ENCODE data around the gene MEOX1. TPM values are rescaled to one million over a fixed set of nuclear protein-coding genes. Genes with fewer than 3 reads are reported as not detected.

Gene MEOX1
- total and polyA plus RNA-seq, 7 donors = 0.23 to 5.3 (median 2.9) TPM

- 87 to 90% methylated on average over 8 of the region's 8 CpGs for WGBS, 2 donors
Measured at GRCh38 chr17:43618276-43618675, 43.4 kb downstream of the MEOX1 start.

GRCh38 chr17:43616852-43617251 is 44.9 kb downstream of the MEOX1 start:
- no peak for DNase-seq
- intact Hi-C loops (cut with DNase I) = no loop called here
- Histone ChIP-seq H3K27me3 (peaks cover 0 to under 1% (median 0%) of the 10 kb centered on the region in 3 donors), H3K4me1 (peaks cover 0 to 46% (median 27%) of the 10 kb centered on the region in 4 donors), H3K36me3 (no peaks in the 10 kb centered on the region), H3K27ac (no peak overlapping the region), H3K4me3 (no peak overlapping the region), H3K9me3 (no peaks in the 10 kb centered on the region)
- 24 to 78% methylated on average over 5 of the region's 5 CpGs for WGBS, 2 donors
- no peak for TF ChIP-seq EP300 (IDR thresholded peaks at IDR 0.05)
- no peak for TF ChIP-seq CTCF (IDR thresholded peaks at IDR 0.05)
- TF ChIP-seq POLR2AphosphoS5 (IDR thresholded peaks at IDR 0.05) = no peak
- TF ChIP-seq POLR2A (IDR thresholded peaks at IDR 0.05) = no peak

More at GRCh38 chr17:43618276-43618675, 43.4 kb downstream of the MEOX1 start:
- Histone ChIP-seq H3K9me3 (no peaks in the 10 kb centered on the region), H3K4me1 (peaks cover 0 to 38% (median 27%) of the 10 kb centered on the region in 4 donors), H3K36me3 (no peaks in the 10 kb centered on the region), H3K27ac (no peak overlapping the region), H3K27me3 (peaks cover 0 to 5% (median 0%) of the 10 kb centered on the region in 3 donors), H3K4me3 (no peak overlapping the region)
- intact Hi-C loops (cut with DNase I) = no loop called here
- TF ChIP-seq POLR2A (IDR thresholded peaks at IDR 0.05) (no peak), POLR2AphosphoS5 (IDR thresholded peaks at IDR 0.05) (no peak), CTCF (IDR thresholded peaks at IDR 0.05) (no peak), EP300 (IDR thresholded peaks at IDR 0.05) (no peak)
- no peak for DNase-seq

DNA sequence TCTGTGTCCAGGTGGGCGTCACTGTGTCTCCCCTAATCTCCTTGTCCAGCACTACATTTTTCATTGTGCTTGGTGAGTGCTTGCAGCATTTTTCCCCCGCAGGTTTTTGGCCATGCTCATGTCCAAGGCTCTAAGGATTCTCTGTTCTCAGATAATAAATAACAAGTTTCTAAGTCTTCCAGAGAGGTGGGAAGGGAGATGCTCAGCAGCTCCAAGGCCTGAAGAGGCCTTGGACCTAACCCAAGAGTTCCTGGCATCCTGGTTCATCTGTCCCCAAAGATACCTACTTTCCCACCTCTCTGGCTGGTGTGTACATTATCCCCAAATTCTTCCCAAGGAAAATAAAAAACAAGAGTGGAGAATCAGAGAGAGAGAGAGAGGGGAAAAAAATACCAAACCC is 45.3 kb downstream of the MEOX1 start:
- peak overlapping the region in 1 of 4 donors; percentile 27 for H3K27ac ChIP-seq
- intact Hi-C loops (cut with DNase I) = no loop called here

GRCh38 chr17:43616029-43616351 is 45.7 kb downstream of the MEOX1 start:
- Histone ChIP-seq H3K27ac (peak overlapping the region in 1 of 4 donors; percentile 27), H3K36me3 (no peaks in the 10 kb centered on the region), H3K4me3 (no peak overlapping the region), H3K27me3 (no peaks in the 10 kb centered on the region), H3K4me1 (peaks cover 0 to 51% (median 29%) of the 10 kb centered on the region in 4 donors), H3K9me3 (no peaks in the 10 kb centered on the region)
- no peak for TF ChIP-seq EP300 (IDR thresholded peaks at IDR 0.05)
- TF ChIP-seq POLR2A (IDR thresholded peaks at IDR 0.05) = no peak
- no peak for TF ChIP-seq CTCF (IDR thresholded peaks at IDR 0.05)
- no peak for TF ChIP-seq POLR2AphosphoS5 (IDR thresholded peaks at IDR 0.05)
- DNase-seq = no peak
- WGBS, 2 donors = 85 to 91% methylated on average over 1 of the region's 1 CpG
- intact Hi-C loops (cut with DNase I) = no loop called here

More for the DNA sequence above, 45.3 kb downstream of the MEOX1 start:
- TF ChIP-seq POLR2A (IDR thresholded peaks at IDR 0.05) = no peak
- TF ChIP-seq EP300 (IDR thresholded peaks at IDR 0.05) = no peak
- TF ChIP-seq POLR2AphosphoS5 (IDR thresholded peaks at IDR 0.05) = no peak
- no peak for TF ChIP-seq CTCF (IDR thresholded peaks at IDR 0.05)
- H3K4me1 ChIP-seq = peaks cover 0 to 47% (median 27%) of the 10 kb centered on the region in 4 donors
- H3K36me3 ChIP-seq = no peaks in the 10 kb centered on the region
- H3K9me3 ChIP-seq = no peaks in the 10 kb centered on the region
- DNase-seq = no peak
- WGBS, 2 donors = 87 to 89% methylated on average over 2 of the region's 2 CpGs
- H3K27me3 ChIP-seq = no peaks in the 10 kb centered on the region
- H3K4me3 ChIP-seq = no peak overlapping the region
